HG03103 (cell line): ENCODE measurements around the gene NAGPA.
"Not testable (repeated sequence)": the region's sequence is repeated elsewhere in the genome, so short reads cannot be mapped to it uniquely, and the experiment has no call there.

Experiments used
- ATAC-seq: cut with Tn5 transposase; IDR thresholded peaks from one replicate; pipeline ENCODE4 v1.9.1; 2021; ENCODE audit warnings: low read depth; ENCODE audit not compliant: unreplicated experiment

NAGPA gene

GRCh38 chr16:5062051-5062450 lies 28.3 kb upstream of the NAGPA start:
- ATAC-seq = no peak

GRCh38 chr16:5060073-5060641 lies 26.4 kb upstream of the NAGPA start:
- ATAC-seq = no peak

DNA sequence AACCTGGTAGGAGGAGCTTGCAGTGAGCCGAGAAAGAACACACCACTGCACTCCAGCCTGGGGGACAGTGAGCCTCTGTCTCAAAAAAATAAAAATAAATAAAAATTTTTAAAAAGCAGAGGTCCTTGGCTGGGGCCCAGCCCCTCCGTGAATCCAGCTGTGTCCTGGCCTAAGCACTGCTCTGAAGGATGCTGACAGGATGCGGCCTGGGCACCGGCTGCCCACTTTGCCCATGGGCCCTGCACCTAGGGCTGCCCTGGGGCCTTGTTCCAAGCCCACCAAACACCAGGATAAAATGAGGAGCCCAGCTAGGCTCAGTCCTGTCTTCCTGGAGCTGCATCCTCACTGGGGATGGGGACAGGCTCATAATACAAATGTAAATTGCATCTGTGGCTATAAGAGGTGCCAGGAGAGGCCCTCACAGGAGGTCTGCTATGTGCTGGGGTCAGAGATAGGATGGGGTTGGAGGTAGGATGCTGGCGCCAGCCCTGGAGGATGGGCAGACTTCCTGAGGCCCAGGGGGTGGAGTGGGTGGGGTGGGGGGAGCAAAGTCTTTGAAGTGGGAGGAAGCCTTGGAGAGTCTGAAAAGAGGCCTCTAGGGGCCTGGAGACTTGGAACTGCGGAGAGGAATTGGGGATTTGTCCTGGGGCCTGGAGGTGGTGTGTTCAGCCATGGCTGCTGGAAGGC lies 25.8 kb upstream of the NAGPA start:
- no peak for ATAC-seq

DNA sequence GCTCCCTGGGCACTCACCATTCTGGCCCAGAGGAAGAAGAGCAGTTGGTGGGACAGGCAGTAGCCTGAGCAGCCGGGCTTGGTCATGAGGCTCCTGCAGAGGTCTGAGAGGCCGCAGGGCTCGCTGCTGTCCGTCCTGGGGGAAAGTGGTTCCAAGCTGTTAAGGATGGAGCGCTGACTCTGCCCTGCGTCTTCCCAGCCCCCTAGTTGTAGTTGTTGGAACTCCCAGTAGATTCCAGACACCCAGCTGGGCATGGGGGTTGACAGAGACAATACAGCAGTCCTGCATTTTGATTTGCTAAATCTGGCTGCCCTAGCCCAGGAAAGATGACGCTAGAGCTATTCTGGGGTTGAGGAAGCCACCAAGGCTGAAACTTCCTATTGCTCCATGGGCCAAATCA lies 24.7 kb upstream of the NAGPA start:
- ATAC-seq = no peak

DNA sequence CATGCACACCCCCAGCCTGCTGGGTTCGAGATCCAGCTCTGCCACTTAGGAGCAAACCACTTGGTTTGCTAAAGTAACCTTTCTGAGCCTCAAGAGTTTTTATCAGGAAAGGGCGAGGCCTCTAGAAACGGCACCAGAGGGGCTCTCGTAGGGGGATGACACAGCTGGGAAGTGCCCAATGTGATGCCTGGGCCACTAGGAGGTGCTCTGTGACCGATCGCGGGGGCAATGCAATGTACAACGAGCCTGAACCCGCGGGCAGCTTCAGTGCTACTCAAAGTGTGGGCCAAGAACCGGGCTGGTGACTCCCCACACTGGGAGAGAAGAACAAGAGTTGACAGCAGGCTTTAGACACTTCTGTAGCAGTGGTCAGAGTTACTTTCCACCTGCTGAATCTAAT lies 22.6 kb upstream of the NAGPA start:
- ATAC-seq = peak; percentile 63

- ATAC-seq = no peak
These were observed 21.4 kb upstream of the NAGPA start for GRCh38 chr16:5054876-5055865.

DNA sequence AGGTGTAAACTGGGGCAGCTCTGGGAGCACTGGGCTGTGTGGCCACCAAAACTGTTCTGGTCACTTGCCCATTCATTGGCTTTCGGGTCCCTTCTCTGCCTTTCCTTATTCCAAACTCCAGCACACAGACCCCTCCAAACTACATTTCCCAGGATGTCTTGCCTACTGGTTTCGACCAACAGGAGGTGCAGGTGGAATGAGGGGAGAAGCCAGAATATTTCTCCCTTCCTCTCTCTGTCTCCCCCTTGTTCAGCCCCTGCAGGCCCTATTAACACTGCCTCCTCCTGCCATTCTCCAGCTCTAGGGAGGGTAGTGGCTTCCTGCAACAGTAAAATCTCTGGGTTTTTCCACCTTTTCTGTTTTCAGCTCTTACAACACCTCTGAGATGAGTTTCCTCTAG lies 13.2 kb upstream of the NAGPA start:
- no peak for ATAC-seq

- ATAC-seq = no peak
These were observed 11.9 kb upstream of the NAGPA start for GRCh38 chr16:5045499-5046115.

- not testable (repeated sequence) for ATAC-seq
These were observed 10.8 kb upstream of the NAGPA start for GRCh38 chr16:5044581-5044980.

DNA sequence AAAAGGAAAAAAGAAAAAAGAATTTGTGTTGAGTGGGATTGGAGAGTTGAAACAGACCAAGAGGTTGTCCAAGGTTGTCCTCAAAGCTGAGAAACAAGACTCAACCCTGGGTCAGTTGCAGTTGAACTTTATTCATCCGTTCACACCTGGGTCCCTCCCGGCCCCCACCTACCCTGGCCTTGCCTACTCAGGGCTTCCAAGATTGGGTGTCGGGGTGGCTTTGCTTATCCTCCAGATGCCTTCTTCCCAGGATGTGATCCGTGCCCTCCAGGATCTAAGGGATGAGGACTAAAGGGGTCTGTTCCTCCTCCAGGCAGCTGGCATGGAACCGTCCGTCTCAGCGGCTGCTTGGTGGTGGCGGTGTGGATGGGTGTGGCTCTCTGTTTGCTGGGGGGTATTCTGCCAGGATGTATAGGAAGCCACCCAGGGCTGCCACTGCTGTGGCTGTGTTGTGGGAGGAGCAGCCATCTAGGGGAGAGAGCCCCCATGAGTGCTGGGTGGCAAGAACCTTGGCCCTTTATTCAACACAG lies 10.3 kb upstream of the NAGPA start:
- ATAC-seq = no peak

GRCh38 chr16:5042574-5043171 lies 8.9 kb upstream of the NAGPA start:
- ATAC-seq = no peak

- ATAC-seq = peak; percentile 69
These were observed 7.9 kb upstream of the NAGPA start for GRCh38 chr16:5041600-5042133.

DNA sequence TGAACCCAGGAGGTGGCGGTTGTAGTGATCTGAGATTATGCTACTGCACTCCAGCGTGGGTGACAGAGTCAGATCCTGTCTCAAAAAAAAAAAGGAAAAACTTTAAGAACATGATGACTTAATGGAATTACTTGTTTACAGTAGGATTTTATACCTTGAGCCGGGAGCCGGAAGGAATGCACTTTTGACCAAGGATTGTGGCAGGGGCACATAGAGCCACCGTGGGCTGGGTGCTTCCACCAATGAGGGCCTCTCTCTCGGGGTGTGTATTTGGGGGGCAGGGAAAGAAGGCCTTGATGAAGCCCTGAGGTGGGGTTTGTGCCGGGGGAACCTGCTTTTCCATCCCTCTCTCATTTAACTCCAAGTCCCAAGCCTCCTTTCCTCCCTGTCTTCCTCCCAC lies 6.7 kb upstream of the NAGPA start:
- no peak for ATAC-seq

- no peak for ATAC-seq
These were observed 2.8 kb upstream of the NAGPA start for GRCh38 chr16:5036228-5037156.

GRCh38 chr16:5035909-5036227 lies 2.1 kb upstream of the NAGPA start:
- ATAC-seq = no peak

DNA sequence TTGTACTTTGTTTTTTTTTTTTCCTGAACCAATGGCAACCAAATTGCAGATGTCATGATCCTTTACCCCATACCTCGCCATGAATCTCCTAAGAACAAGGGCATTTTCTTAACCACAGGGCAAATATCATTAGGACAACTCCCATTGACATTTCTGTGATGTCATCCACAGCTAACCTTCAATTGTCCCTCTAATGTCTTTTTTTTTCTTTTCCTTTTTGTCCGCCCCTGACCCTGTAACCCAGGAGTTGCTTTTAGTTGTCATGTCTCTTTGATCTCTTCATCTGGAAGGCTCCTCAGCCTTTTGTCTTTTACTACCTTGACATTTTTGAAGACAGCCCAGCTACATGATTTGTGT lies 410 bp upstream of the NAGPA start:
- no peak for ATAC-seq

DNA sequence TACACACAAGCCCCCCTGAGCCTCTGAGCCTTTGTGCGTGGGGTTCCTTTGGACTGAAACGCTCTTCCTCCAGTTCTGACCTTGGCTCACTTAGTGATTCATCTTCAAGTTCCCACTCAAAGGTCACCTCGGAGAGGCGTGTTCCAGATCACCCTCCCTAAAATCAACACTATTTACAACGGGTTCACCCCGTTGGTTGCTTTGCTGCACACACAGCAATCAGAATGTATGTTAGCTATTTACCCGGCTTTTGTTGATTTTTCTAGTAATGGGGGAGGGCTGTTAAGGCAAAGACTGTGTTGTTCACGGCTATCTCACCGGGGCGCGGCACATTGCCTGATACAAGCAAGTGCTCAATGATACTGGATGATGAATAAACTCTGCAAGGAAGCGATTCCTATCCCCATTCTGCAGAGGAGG lies 977 bp downstream of the NAGPA start:
- no peak for ATAC-seq

DNA sequence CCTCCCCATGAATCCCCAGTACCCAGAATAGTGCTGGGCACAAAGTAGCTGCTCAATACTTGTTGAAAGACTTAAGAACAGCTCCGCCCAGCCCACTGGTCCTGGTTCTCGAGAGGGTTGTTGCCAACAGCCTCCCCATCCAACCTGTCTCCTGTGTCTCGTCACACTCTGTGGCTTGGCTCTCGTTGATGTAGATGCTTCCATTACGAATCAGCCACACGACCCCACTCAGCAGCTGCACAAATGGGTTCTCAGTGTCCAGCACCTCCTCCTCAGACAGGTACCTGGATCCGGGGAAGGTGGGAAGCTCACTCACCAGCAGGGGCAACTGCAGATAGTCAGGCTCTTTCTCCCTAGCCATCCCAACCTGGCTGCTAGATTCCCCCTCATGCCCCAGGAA lies 2.1 kb downstream of the NAGPA start:
- ATAC-seq = no peak

DNA sequence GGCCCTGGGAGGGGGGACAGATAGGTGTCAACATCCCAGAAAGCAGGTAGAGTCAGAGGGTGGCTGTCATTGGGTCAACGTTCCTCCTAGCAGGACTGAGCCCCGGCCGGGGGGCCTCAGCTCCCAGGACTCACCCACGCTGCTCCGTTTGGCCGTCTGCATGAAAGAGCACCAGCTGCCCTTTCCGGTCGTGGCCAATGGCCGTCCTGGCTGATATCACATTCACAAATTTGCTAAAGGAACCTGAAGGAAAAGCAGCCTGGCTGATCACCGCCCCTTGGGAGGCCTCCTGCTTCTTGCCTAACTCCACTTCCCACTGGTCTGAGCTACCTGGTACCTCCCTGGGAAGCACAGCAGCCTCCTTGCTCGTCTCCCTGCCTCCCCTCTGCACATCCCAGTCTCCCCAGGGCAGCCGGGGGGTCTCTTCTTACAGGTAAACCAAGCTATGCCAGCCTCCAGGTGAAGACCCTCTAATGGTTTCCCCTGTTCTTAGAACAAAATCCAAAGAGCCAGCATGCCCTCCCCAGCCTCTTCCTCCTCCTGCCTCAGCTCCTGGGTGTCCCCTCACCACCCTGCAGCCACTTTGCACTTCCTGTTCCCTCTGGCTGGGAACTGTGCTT lies 3.4 kb downstream of the NAGPA start:
- ATAC-seq = no peak
